CD8-positive, alpha-beta memory T cell (primary cell): ENCODE measurements around the gene WNT5A. TPM values are rescaled to one million over a fixed set of nuclear protein-coding genes. Genes with fewer than 3 reads are reported as not detected.

Experiments
- CTCF ChIA-PET: fragments of 350-600 bp; sonication (Branson Sonifier 250); formaldehyde crosslinking; loops from one replicate; lab custom pipeline; 2021; ENCODE audit warnings: antibody characterized with exemption; lab: Charles Lee
- POLR2A ChIA-PET: fragments of 350-600 bp; sonication (Branson Sonifier 250); formaldehyde crosslinking; loops from one replicate; lab custom pipeline; 2021; ENCODE audit warnings: antibody characterized with exemption; lab: Charles Lee
- DNase-seq, 5 donors: peaks; one replicate each; pipeline versions ENCODE4 v3.0.0 to v3.0.0-alpha.2; 2020 to 2022; ENCODE audit warnings: mixed read lengths in 1 of 5
- H3K27ac ChIP-seq: one replicate; pipeline ENCODE4 v1.7.0; 2013; ENCODE audit warnings: low read depth, mild to moderate bottlenecking, low read length, moderate library complexity
- H3K27me3 ChIP-seq: 2 replicates; pipeline ENCODE4 v1.7.0; 2013; ENCODE audit warnings: low read length, mild to moderate bottlenecking; ENCODE audit not compliant: insufficient read depth, poor library complexity, severe bottlenecking
- H3K36me3 ChIP-seq: 2 replicates; pipeline ENCODE4 v1.7.0; 2013; ENCODE audit warnings: mild to moderate bottlenecking, low read length, moderate library complexity; ENCODE audit not compliant: insufficient read depth
- H3K4me1 ChIP-seq: 2 replicates; pipeline ENCODE4 v1.7.0; 2013; ENCODE audit warnings: mild to moderate bottlenecking, low read length, moderate library complexity; ENCODE audit not compliant: insufficient read depth
- H3K4me3 ChIP-seq: 2 replicates; pipeline ENCODE4 v1.7.0; 2013; ENCODE audit warnings: mild to moderate bottlenecking, low read length
- H3K9me3 ChIP-seq: 2 replicates; pipeline ENCODE4 v1.7.0; 2013; ENCODE audit warnings: mild to moderate bottlenecking, low read length
- H3K27ac Mint-ChIP-seq, 8 donors: one replicate each; pipeline ENCODE4 v1.8.0; 2020 to 2021; ENCODE audit warnings: mixed read lengths in 8 of 8, mild to moderate bottlenecking in 6 of 8, inconsistent platforms in 3 of 8, moderate library complexity in 3 of 8
- H3K27me3 Mint-ChIP-seq, 2 donors: one replicate each; pipeline ENCODE4 v1.8.0; 2020 to 2021; ENCODE audit warnings: mixed read lengths in 2 of 2, mild to moderate bottlenecking in 1 of 2, moderate library complexity in 1 of 2
- H3K36me3 Mint-ChIP-seq, 3 donors: one replicate each; pipeline ENCODE4 v1.8.0; 2020 to 2021; ENCODE audit warnings: mixed read lengths in 3 of 3, inconsistent platforms in 1 of 3, mild to moderate bottlenecking in 1 of 3
- H3K4me1 Mint-ChIP-seq, 3 donors: one replicate each; pipeline ENCODE4 v1.8.0; 2020 to 2021; ENCODE audit warnings: mixed read lengths in 3 of 3, inconsistent platforms in 1 of 3, mild to moderate bottlenecking in 1 of 3
- H3K4me3 Mint-ChIP-seq, 7 donors: one replicate each; pipeline ENCODE4 v1.8.0; 2020 to 2021; ENCODE audit warnings: mixed read lengths in 7 of 7, mild to moderate bottlenecking in 6 of 7, moderate library complexity in 4 of 7, inconsistent platforms in 2 of 7
- H3K9me3 Mint-ChIP-seq, 5 donors: one replicate each; pipeline ENCODE4 v1.8.0; 2020 to 2022; ENCODE audit warnings: mixed read lengths in 5 of 5, mild to moderate bottlenecking in 3 of 5, moderate library complexity in 2 of 5, inconsistent platforms in 1 of 5
- polyA plus RNA-seq: library from polyadenylated mRNA; unstranded; fragments of 300-500 nt; fragmentation: Illumina TruSeq; gene quantifications from one replicate; pipeline ENCODE4 v1.2.3, GENCODE V29; 2021
- total RNA-seq, 2 experiments: library from RNA; stranded (reverse); gene quantifications; one replicate each; pipeline ENCODE4 v1.2.3, GENCODE V29; 2021

Gene WNT5A
- total and polyA plus RNA-seq, 3 experiments from 2014 or later = not detected

DNA sequence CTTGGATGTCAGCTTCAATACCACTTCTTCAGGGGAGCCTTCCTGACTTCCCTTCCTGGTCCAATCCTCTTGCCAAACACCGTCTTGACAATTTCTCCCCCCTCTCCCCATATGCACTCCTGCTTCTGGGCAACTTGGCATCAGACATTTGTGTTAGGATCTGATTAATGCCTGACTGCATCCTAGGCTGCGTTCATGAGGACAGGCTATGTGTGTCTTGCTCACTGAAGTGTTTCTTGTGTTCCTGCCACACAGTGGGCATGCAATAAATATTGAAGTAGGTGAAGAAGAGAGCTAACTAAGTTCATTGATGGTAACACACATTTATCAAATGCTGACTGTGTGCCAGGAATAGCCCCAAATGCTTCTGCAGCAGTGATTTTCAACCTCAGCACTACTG lies 36.4 kb upstream of the WNT5A start:
- Mint-ChIP-seq H3K27ac (no peak overlapping the region), H3K36me3 (peaks cover 0 to 1% (median 0%) of the 10 kb centered on the region in 3 donors), H3K9me3 (peaks cover 0 to 8% (median 0%) of the 10 kb centered on the region in 5 donors), H3K4me1 (no peaks in the 10 kb centered on the region), H3K27me3 (peaks cover 0 to 5% of the 10 kb centered on the region in 2 donors), H3K4me3 (no peak overlapping the region)
- ChIA-PET CTCF (no interaction called here), POLR2A (no interaction called here)
- no peak for DNase-seq
- no peaks in the 10 kb centered on the region for H3K27me3 ChIP-seq
- no peaks in the 10 kb centered on the region for H3K4me1 ChIP-seq
- H3K9me3 ChIP-seq = no peaks in the 10 kb centered on the region
- no peaks in the 10 kb centered on the region for H3K36me3 ChIP-seq
- no peak overlapping the region for H3K4me3 ChIP-seq
- H3K27ac ChIP-seq = no peak overlapping the region

DNA sequence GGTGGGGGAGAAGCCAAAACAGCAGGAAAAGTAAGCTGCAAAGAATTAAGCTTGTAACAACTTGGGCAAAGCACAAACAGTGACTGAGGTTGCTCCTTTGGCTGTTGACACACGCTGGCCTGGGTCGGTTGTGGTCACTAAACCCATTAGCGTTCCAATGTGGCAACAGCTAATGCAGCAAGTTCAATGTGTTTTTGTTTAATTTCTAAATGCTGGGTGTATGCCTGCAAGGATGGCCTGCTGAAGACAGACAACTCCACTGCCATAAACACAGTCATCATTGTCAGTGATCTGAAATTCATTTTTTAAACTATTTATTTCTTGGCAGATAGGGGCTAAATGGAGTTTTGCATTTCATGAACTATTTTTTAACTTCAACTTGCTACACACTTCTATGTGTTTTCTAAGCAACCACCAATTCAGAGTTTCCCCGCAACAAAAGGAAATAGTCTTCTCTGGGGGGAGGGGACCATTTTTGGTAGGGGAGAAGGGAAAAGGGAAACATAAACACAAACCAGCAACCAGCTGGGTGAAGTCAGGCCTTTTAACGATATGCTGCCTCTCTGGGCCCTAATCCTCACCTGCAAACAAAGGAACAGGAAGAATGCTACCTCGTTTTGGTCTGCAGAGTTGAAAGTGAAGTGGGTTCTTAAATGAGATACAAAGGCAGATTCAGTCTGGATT lies 34.8 kb upstream of the WNT5A start:
- POLR2A ChIA-PET = no interaction called here

GRCh38 chr3:55521064-55521737 lies 34.1 kb upstream of the WNT5A start:
- POLR2A ChIA-PET = no interaction called here
- peak overlapping the region in 1 of 8 donors; percentile 6 for H3K27ac Mint-ChIP-seq

More for the DNA sequence above, 34.8 kb upstream of the WNT5A start:
- Mint-ChIP-seq H3K4me1 (no peaks in the 10 kb centered on the region), H3K27ac (no peak overlapping the region), H3K27me3 (peaks cover 0 to 5% of the 10 kb centered on the region in 2 donors), H3K9me3 (peaks cover 0 to 6% (median 0%) of the 10 kb centered on the region in 5 donors), H3K4me3 (no peak overlapping the region), H3K36me3 (peaks cover 0 to 1% (median 0%) of the 10 kb centered on the region in 3 donors)
- H3K9me3 ChIP-seq = no peaks in the 10 kb centered on the region
- H3K27me3 ChIP-seq = no peaks in the 10 kb centered on the region
- no peak for DNase-seq
- no peaks in the 10 kb centered on the region for H3K4me1 ChIP-seq
- no peaks in the 10 kb centered on the region for H3K36me3 ChIP-seq
- no peak overlapping the region for H3K4me3 ChIP-seq
- no peak overlapping the region for H3K27ac ChIP-seq
- CTCF ChIA-PET = no interaction called here

GRCh38 chr3:55519019-55519418 lies 31.9 kb upstream of the WNT5A start:
- Histone ChIP-seq H3K36me3 (no peaks in the 10 kb centered on the region), H3K4me3 (no peak overlapping the region), H3K4me1 (no peaks in the 10 kb centered on the region), H3K27me3 (no peaks in the 10 kb centered on the region), H3K9me3 (no peaks in the 10 kb centered on the region), H3K27ac (no peak overlapping the region)
- Mint-ChIP-seq H3K36me3 (no peaks in the 10 kb centered on the region), H3K4me1 (no peaks in the 10 kb centered on the region), H3K27ac (no peak overlapping the region), H3K9me3 (peaks cover 0 to 1% (median 0%) of the 10 kb centered on the region in 5 donors), H3K4me3 (no peak overlapping the region), H3K27me3 (no peaks in the 10 kb centered on the region)
- no peak for DNase-seq
- ChIA-PET CTCF (no interaction called here), POLR2A (no interaction called here)

More at GRCh38 chr3:55521064-55521737, 34.1 kb upstream of the WNT5A start:
- DNase-seq = no peak
- peaks cover 0 to 5% of the 10 kb centered on the region in 2 donors for H3K27me3 Mint-ChIP-seq
- H3K4me3 Mint-ChIP-seq = no peak overlapping the region
- no peak overlapping the region for H3K27ac ChIP-seq
- H3K4me3 ChIP-seq = no peak overlapping the region
- no peaks in the 10 kb centered on the region for H3K4me1 Mint-ChIP-seq
- H3K9me3 Mint-ChIP-seq = peaks cover 0 to 6% (median 0%) of the 10 kb centered on the region in 5 donors
- no peaks in the 10 kb centered on the region for H3K27me3 ChIP-seq
- peaks cover 0 to 1% (median 0%) of the 10 kb centered on the region in 3 donors for H3K36me3 Mint-ChIP-seq
- no peaks in the 10 kb centered on the region for H3K9me3 ChIP-seq
- no peaks in the 10 kb centered on the region for H3K4me1 ChIP-seq
- no peaks in the 10 kb centered on the region for H3K36me3 ChIP-seq
- CTCF ChIA-PET = no interaction called here

GRCh38 chr3:55518451-55518850 lies 31.3 kb upstream of the WNT5A start:
- H3K9me3 Mint-ChIP-seq = no peaks in the 10 kb centered on the region
- H3K4me1 Mint-ChIP-seq = no peaks in the 10 kb centered on the region
- no peaks in the 10 kb centered on the region for H3K27me3 ChIP-seq
- no peak overlapping the region for H3K4me3 Mint-ChIP-seq
- H3K9me3 ChIP-seq = no peaks in the 10 kb centered on the region
- H3K4me1 ChIP-seq = no peaks in the 10 kb centered on the region
- POLR2A ChIA-PET = no interaction called here
- no peak overlapping the region for H3K27ac Mint-ChIP-seq
- no peaks in the 10 kb centered on the region for H3K36me3 ChIP-seq
- no peaks in the 10 kb centered on the region for H3K36me3 Mint-ChIP-seq
- CTCF ChIA-PET = no interaction called here
- H3K4me3 ChIP-seq = no peak overlapping the region
- H3K27ac ChIP-seq = no peak overlapping the region
- no peaks in the 10 kb centered on the region for H3K27me3 Mint-ChIP-seq
- DNase-seq = no peak

- no peak overlapping the region for H3K4me3 Mint-ChIP-seq
- Histone ChIP-seq H3K9me3 (no peaks in the 10 kb centered on the region), H3K4me3 (no peak overlapping the region), H3K4me1 (no peaks in the 10 kb centered on the region), H3K27me3 (no peaks in the 10 kb centered on the region), H3K27ac (no peak overlapping the region), H3K36me3 (no peaks in the 10 kb centered on the region)
- CTCF ChIA-PET = no interaction called here
- DNase-seq = no peak
- POLR2A ChIA-PET = no interaction called here
- H3K4me1 Mint-ChIP-seq = no peaks in the 10 kb centered on the region
- no peak overlapping the region for H3K27ac Mint-ChIP-seq
- H3K27me3 Mint-ChIP-seq = no peaks in the 10 kb centered on the region
- H3K9me3 Mint-ChIP-seq = no peaks in the 10 kb centered on the region
- H3K36me3 Mint-ChIP-seq = no peaks in the 10 kb centered on the region
These were observed 29.4 kb upstream of the WNT5A start for GRCh38 chr3:55516392-55517030.

DNA sequence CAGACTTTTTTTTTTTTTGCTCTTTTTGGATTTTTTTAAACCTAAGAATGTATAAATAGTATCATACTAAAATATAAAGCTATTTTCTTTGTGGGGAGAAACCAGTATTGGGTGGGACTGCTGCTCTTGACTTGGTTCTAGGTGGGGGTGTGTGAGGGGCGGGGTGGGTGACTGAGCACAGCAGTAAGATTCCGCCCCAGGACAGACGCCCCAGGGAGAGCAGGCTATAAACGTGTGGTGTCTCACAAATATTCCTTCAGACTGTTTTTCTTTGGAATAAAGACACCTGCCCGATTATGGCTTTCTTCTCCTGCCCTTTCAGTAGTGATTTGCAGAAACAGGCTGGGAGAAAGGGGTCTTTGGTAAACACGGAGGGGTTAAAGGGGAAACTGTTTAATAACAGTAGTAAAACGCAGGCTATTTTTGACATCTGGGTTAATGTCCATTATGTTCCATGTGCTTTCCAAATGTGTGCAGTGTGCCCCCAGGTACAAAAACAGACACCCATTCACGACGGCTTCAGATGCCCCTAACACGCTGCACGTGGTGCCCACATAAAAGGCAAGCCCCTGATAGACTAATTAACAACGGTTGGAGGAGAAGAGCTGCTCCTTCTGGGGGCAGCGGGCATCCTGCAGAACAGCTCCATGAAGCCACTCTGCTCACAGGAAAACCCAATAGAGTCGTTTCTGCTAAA lies 28.6 kb upstream of the WNT5A start:
- H3K27me3 ChIP-seq = no peaks in the 10 kb centered on the region
- no peaks in the 10 kb centered on the region for H3K9me3 ChIP-seq
- no peaks in the 10 kb centered on the region for H3K27me3 Mint-ChIP-seq
- no peaks in the 10 kb centered on the region for H3K4me1 ChIP-seq
- no peak for DNase-seq
- no peak overlapping the region for H3K4me3 Mint-ChIP-seq
- no peak overlapping the region for H3K27ac Mint-ChIP-seq
- H3K36me3 ChIP-seq = no peaks in the 10 kb centered on the region
- no peaks in the 10 kb centered on the region for H3K9me3 Mint-ChIP-seq
- POLR2A ChIA-PET = no interaction called here
- H3K36me3 Mint-ChIP-seq = no peaks in the 10 kb centered on the region
- no peaks in the 10 kb centered on the region for H3K4me1 Mint-ChIP-seq
- no peak overlapping the region for H3K4me3 ChIP-seq
- no peak overlapping the region for H3K27ac ChIP-seq
- CTCF ChIA-PET = no interaction called here

DNA sequence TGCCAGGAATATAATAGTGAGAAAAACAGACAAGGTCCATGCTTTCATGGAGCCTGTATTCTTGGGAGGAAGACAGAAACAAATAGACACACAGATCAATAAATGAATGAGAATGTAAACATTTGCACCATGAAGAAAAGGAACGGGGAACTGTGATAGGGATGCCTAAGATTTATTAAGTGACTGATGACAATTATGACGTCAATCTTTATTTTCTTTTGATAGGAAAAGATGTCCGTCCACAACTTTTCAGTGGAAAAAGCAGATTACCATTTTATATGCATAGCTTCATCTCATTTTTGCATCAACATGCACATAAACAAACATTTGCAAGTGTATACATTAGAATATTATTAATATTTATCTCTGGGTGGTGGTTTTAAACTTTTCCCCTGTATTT lies 27.9 kb upstream of the WNT5A start:
- Histone ChIP-seq H3K4me1 (no peaks in the 10 kb centered on the region), H3K36me3 (no peaks in the 10 kb centered on the region), H3K9me3 (no peaks in the 10 kb centered on the region), H3K4me3 (no peak overlapping the region), H3K27ac (no peak overlapping the region), H3K27me3 (no peaks in the 10 kb centered on the region)
- no peaks in the 10 kb centered on the region for H3K27me3 Mint-ChIP-seq
- CTCF ChIA-PET = no interaction called here
- no peaks in the 10 kb centered on the region for H3K4me1 Mint-ChIP-seq
- no peak for DNase-seq
- H3K27ac Mint-ChIP-seq = no peak overlapping the region
- no peak overlapping the region for H3K4me3 Mint-ChIP-seq
- H3K9me3 Mint-ChIP-seq = no peaks in the 10 kb centered on the region
- H3K36me3 Mint-ChIP-seq = no peaks in the 10 kb centered on the region
- POLR2A ChIA-PET = no interaction called here
